ENCODE results near the gene SERTAD3. TPM values are rescaled to one million over a fixed set of nuclear protein-coding genes. Genes with fewer than 3 reads are reported as not detected.

Gene SERTAD3
- polyA plus RNA-seq, 1 of the 3 experiments (the other 2 are of a cell fraction), result 11.3 TPM

DNA sequence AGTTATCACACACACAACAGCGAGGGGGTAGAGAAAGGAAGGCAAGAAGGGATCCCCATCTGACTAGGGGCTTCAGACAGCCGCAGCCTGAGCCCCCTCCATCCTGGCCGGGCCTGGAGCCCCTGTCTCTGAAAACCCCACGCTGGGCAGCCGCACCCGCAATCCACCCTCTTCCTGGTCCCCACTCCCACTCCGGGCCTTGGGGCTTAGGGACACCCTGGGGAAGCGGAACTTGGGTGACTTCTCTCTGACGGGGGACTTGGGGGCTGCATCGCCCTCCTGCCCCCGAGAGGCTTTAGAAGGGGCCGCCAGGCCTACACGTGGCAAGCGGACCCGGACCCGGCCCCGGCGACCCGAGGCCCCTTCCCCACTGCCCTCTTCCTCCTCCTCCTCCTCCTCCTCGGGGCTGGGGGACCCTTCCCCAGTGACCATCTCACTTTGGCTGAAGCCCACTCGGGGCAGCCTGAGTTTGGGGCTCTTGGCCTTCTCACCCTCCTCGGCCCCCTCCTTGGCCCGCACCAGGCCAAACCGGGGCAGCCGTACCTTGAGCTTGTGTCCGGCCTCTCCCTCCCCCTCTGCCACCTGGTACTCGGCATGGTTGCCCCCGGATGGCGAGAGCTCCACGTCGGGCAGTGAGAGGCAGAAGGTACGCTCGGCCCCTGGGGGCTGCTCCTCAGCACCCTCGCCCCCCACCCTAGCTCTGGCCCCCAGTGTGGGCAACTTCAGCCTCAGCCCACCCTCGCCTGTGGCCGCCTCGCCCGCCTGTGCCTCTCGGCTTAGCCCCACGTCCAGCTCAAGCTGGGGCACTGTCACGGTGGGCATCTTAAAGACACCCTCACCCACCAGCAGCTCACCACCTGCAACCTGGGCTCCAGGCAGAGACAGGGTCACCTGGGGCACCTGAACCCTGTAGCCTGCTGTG, 50.0 kb downstream of the SERTAD3 start:
- Histone ChIP-seq H3K4me1 (ENCODE audit: control insufficient read depth in 1 of 2, insufficient read depth in 2 of 2, low read depth in 1 of 2, low read length in 1 of 2) (no peaks in the 10 kb centered on the region; a peak in 1 of 4 replicates), H3K79me2 (ENCODE audit: insufficient read depth) (no peaks in the 10 kb centered on the region), H3K9me2 (no peaks in the 10 kb centered on the region), H3K9ac (no peak overlapping the region), H3K27me3 (ENCODE audit: insufficient read depth) (no peaks in the 10 kb centered on the region), H3K9me3 (no peaks in the 10 kb centered on the region), H3F3A (replicated peaks; ENCODE audit: insufficient read depth) (no peaks in the 10 kb centered on the region), H2AFZ (ENCODE audit: low read depth) (no peak overlapping the region), H3K27ac (ENCODE audit: low read depth in 2 of 2, low read length in 1 of 2) (no peak overlapping the region), H3K4me3 (ENCODE audit: low read depth in 2 of 2, low read length in 1 of 2) (no peak overlapping the region), H3K36me3 (replicated peaks in 1 of 2; ENCODE audit: control insufficient read depth in 1 of 2, insufficient read depth in 2 of 2, low read length in 1 of 2) (no peaks in the 10 kb centered on the region), H4K20me1 (ENCODE audit: insufficient read depth) (no peaks in the 10 kb centered on the region), H3K4me2 (no peak overlapping the region)
- CTCF ChIA-PET, result interaction anchor here (0.8 kb wide), 1 partner anchor 27 kb away, joined by 4 read pairs; no protein-coding TSS in a partner anchor
- POLR2A ChIA-PET, result no interaction called here
- TF ChIP-seq, protein P1, sequence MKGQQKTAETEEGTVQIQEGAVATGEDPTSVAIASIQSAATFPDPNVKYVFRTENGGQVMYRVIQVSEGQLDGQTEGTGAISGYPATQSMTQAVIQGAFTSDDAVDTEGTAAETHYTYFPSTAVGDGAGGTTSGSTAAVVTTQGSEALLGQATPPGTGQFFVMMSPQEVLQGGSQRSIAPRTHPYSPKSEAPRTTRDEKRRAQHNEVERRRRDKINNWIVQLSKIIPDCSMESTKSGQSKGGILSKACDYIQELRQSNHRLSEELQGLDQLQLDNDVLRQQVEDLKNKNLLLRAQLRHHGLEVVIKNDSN (IDR thresholded peaks at IDR 0.05; ENCODE audit: borderline replicate concordance, low read depth), result no peak
- TF ChIP-seq TAF1 (IDR thresholded peaks at IDR 0.05; ENCODE audit: borderline replicate concordance, low read depth, low read length) (no peak), MXI1 (IDR thresholded peaks at IDR 0.05; ENCODE audit: low read depth, low read length) (no peak), RFX5 (IDR thresholded peaks at IDR 0.05; ENCODE audit: low read length) (no peak), YY1 (IDR thresholded peaks at IDR 0.05; ENCODE audit: low read depth) (no peak), RXRA (IDR thresholded peaks at IDR 0.05; ENCODE audit: borderline replicate concordance, low read depth) (no peak), NRF1 (IDR thresholded peaks at IDR 0.05; ENCODE audit: low read depth, low read length) (no peak), GATA2 (CRISPR knock-in tag; IDR thresholded peaks at IDR 0.05) (no peak)
- TF ChIP-seq, protein P2, sequence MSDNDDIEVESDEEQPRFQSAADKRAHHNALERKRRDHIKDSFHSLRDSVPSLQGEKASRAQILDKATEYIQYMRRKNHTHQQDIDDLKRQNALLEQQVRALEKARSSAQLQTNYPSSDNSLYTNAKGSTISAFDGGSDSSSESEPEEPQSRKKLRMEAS (IDR thresholded peaks at IDR 0.05; ENCODE audit: low read depth), result no peak
- TF ChIP-seq, protein P3, sequence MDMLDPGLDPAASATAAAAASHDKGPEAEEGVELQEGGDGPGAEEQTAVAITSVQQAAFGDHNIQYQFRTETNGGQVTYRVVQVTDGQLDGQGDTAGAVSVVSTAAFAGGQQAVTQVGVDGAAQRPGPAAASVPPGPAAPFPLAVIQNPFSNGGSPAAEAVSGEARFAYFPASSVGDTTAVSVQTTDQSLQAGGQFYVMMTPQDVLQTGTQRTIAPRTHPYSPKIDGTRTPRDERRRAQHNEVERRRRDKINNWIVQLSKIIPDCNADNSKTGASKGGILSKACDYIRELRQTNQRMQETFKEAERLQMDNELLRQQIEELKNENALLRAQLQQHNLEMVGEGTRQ (IDR thresholded peaks at IDR 0.05; ENCODE audit: borderline replicate concordance, low read depth, low read length), result no peak
- 78% methylated on average over 22 of the region's 41 CpGs for WGBS (ENCODE audit: low lambda C conversion rate)
- no peak for DNase-seq

DNA sequence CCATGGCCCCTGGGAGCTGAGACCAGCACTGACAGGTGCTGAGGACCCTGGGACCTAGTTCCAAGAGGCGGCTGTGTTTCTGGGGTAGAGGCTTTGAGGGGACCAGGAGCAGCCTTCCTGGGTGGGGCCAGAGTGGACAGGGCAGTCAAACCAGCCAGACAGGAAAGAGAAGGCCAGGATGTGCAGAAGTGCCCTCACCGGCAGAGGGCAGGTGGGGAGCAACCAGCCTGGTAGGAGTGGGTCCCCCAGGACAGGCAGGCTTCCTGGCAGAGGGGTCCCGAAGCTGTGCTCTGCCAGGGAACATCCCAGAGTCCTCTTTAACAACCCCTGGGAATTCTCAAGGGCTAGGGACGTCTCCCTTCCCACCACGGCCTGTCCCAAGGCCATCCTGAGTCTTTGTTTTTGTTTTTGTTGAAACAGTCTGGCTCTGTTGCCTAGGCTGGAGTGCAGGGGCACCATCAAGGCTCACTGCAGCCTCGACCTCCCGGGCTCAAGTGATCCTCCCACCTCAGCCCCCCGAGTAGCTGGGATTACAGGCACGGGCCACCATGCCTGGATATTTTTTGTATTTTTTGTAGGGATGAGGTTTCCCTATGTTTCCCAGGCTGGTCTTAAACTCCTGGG, 51.1 kb downstream of the SERTAD3 start:
- Histone ChIP-seq H3K9me2 (no peaks in the 10 kb centered on the region), H3K9me3 (no peaks in the 10 kb centered on the region), H3K4me3 (ENCODE audit: low read depth in 2 of 2, low read length in 1 of 2) (no peak overlapping the region), H3K27me3 (ENCODE audit: insufficient read depth) (no peaks in the 10 kb centered on the region), H3F3A (replicated peaks; ENCODE audit: insufficient read depth) (no peaks in the 10 kb centered on the region), H3K4me1 (ENCODE audit: control insufficient read depth in 1 of 2, insufficient read depth in 2 of 2, low read depth in 1 of 2, low read length in 1 of 2) (no peaks in the 10 kb centered on the region), H4K20me1 (ENCODE audit: insufficient read depth) (no peaks in the 10 kb centered on the region), H3K36me3 (replicated peaks in 1 of 2; ENCODE audit: control insufficient read depth in 1 of 2, insufficient read depth in 2 of 2, low read length in 1 of 2) (no peaks in the 10 kb centered on the region), H3K9ac (no peak overlapping the region), H2AFZ (ENCODE audit: low read depth) (no peak overlapping the region), H3K79me2 (ENCODE audit: insufficient read depth) (no peaks in the 10 kb centered on the region), H3K27ac (ENCODE audit: low read depth in 2 of 2, low read length in 1 of 2) (no peak overlapping the region), H3K4me2 (no peak overlapping the region)
- ChIA-PET POLR2A (no interaction called here), CTCF (no interaction called here)
- 46% methylated on average over 8 of the region's 9 CpGs for WGBS (ENCODE audit: low lambda C conversion rate)
- no peak for DNase-seq
- no peak for TF ChIP-seq GATA2 (CRISPR knock-in tag; IDR thresholded peaks at IDR 0.05)
- TF ChIP-seq NFIC (IDR thresholded peaks at IDR 0.05; ENCODE audit: borderline replicate concordance), result no peak

Data from SK-N-SH (cell line).